ENCODE results near the gene SLC38A8.

Gene SLC38A8

DNA sequence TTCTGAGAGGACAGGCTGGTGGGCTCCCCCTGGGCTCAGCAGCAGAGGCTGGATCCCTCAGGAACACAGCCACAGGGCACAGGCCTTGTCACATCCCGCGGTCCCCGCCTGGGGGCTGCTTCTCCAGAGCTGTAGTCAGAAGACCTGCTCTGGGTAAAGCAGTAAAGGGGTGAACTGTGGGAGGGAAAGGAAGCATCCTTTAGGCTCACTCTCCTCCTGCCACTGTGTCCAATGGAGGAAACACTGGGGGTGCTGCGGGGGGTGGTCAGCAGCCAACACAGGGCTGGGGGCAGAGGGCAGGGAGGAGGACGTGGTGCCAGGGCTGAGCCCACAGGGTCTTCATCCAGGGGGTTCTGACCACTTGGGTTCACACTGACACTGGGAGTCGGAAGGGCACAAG is 5.0 kb upstream of the SLC38A8 start:
- DNase-seq, result no peak

DNA sequence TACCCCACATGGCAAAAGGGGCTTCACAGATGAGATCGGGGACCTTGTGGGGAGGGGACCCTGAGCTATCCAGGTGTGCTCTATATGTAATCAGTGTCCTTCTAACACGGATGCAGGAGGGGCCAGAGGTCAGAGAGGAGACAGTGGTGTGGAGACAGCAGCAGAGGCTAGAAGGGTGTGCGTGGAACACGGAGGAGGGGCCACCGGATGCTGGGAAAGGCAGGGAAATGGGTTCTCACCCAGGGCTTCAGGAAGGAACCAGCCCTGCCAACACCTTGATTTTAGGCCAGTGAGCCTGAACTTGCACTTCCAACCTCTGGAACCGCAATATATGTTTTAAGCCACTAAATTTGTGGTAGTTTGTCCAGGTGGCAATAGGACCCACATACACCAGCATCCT is 4.6 kb upstream of the SLC38A8 start:
- DNase-seq, result no peak

- no peak for DNase-seq
Measured at GRCh38 chr16:84045818-84046470, 3.3 kb upstream of the SLC38A8 start.

GRCh38 chr16:84045001-84045817 is 2.6 kb upstream of the SLC38A8 start:
- DNase-seq, result no peak

GRCh38 chr16:84044118-84044488 is 1.5 kb upstream of the SLC38A8 start:
- DNase-seq, result no peak

DNA sequence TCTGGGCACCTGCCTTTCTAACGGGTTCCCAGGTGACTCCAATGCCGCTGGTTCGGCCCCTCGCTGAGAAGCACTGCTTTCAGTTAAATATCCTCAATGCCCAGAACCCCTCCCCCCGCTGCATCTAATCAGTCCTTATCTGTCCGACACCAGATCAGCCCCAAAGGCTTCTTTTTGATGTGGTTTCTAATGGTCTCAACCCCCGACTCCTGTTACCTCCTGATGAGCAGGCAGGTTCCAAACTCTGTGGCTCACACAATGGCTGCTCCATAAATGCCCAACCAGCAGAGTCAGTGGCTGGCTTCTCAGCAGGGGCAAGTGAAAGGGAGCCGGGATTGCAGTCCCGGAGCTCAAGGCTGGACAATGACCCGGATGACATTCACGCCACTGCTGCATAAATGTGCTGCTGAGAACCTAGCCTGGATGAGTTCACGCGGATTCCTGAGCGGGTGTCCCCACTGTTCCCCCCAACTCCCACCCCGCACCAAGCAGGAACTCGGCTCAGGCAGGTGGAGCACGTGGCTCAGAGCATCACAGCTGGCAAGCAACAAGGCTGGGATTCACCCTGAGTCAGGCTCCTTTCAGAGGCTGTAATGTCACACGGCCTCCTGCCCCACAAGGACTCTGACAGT is 1.0 kb upstream of the SLC38A8 start:
- no peak for DNase-seq

- DNase-seq, result no peak
Measured at GRCh38 chr16:84042879-84043485, 387 bp upstream of the SLC38A8 start.

GRCh38 chr16:84041881-84042280 is 714 bp downstream of the SLC38A8 start:
- no peak for DNase-seq

- DNase-seq, result no peak
Measured at GRCh38 chr16:84040823-84041820, 1.5 kb downstream of the SLC38A8 start.

DNA sequence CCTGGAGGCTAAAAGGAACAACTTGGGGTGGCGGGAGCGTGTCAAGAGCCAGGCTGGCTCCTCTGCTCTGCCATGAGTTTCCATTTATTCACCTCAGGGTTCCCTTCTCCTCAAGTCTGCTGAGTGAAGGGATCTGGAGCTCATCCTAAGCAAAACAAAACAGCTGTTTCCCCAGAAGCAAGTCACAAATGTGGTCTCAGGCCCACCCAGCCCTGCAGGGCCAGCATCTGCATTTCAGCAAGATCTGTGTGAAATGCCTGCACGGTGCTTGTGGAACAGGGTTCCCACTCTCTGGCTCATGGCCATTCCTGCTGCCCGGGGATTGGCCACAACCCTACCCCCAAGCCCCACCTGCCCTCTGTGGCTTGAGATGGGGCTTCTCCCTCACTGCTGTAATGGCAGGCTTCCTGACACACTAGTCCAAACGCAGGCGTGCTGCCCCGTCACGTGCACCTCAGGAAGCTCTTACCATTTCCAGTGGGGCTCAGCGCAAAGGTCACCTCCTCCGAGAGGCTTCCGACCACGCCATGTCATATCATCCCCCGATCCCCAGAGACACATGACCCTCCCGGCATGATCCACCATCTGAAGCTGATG is 2.3 kb downstream of the SLC38A8 start:
- DNase-seq, result no peak

- no peak for DNase-seq
Measured at GRCh38 chr16:84039696-84040095, 2.9 kb downstream of the SLC38A8 start.

GRCh38 chr16:84038469-84038868 is 4.1 kb downstream of the SLC38A8 start:
- no peak for DNase-seq

DNA sequence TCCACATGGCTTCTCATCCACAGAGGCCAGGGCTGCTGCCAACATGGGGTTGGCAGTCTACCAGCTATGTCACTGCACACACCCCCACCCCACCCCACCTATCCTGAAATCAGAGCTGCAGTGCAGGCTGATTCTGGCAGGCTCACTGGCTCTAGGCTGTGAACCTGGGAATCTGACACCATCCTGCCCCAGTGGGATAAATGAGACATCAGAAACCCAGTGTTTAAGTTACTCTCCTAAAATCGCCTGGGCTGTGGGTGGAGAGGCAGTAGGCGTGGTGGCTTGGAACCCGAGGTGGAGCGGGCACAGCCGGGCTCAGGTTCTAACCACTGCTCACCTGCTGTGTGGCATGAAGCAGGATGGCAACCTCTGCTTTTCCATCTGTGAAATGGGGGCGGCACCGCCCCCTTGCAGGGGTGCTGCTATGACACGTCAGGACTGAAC is 5.6 kb downstream of the SLC38A8 start:
- DNase-seq, result no peak

- DNase-seq, result no peak
Measured at GRCh38 chr16:84036131-84036530, 6.5 kb downstream of the SLC38A8 start.

GRCh38 chr16:84034516-84034915 is 8.1 kb downstream of the SLC38A8 start:
- no peak for DNase-seq

GRCh38 chr16:84033251-84034195 is 9.1 kb downstream of the SLC38A8 start:
- no peak for DNase-seq

GRCh38 chr16:84032458-84033178 is 10.0 kb downstream of the SLC38A8 start:
- no peak for DNase-seq

DNA sequence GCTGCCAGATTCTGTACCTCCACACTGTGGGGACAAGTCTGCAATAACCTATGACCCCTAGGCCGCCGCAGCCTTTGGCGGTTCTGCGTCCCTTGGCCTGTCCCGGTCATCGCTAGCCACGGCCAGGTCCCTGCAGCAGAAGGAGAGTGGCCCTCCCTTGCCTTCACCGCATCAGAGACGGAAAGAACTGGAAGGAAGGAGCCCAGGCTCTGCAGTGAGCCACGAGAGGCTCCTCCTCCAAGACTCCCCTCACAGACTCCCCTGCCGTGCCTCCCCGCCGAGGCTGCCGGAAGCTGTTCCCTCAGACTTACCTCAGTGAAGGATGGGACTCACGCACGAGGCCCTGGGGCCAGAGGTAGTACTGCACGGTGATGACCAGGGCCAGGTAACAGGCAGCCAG is 11.0 kb downstream of the SLC38A8 start:
- no peak for DNase-seq

DNA sequence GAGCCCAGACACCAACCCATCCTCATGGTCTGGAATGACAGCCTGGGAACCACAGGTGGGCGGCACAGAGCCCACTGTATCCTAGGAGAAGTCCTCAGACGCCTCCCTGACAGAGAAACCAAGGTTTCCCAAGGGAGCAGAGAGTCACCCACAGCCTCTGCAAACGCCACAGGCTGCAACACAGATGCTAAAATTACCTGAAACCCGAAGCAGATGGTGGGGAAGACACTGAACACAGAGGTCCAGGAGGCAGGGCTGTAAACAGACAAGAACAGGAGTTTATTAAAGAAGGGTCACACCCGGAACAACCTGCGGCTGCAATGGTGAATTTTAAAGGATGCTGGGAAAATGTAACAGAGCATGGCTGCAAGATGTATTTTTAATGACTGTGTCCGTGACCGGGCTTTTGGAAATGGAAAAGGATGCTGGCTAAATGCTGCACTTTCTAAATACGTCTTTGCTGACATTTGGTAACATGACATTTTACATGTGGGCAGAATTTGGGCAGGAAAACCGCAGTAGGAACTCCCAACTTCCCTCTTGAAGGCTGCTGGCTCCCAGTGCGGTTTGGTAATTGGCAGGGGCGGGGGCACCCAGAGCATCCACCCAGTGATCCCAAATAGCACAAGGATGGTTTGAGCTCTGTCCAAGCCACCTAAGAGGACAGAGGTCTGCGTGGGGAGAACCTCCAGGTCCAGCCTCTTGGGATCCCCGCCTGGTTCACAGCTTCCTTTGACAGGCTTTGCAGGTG is 13.1 kb downstream of the SLC38A8 start:
- no peak for DNase-seq
